DMS114 treated with DMSO at 0.1 percent for 48 hours (cell line): ENCODE measurements around the gene GRK2.

ENCODE experiments used
- DNase-seq: peaks from one replicate; lab custom pipeline; 2025; ENCODE audit not compliant: unreplicated experiment; lab: John Stamatoyannopoulos, UW

The GRK2 gene

GRCh38 chr11:67269401-67270255, 3.4 kb downstream of the GRK2 start:
- no peak for DNase-seq

- no peak for DNase-seq
These were observed 4.3 kb downstream of the GRK2 start for GRCh38 chr11:67270256-67271204.

GRCh38 chr11:67271205-67271540, 4.9 kb downstream of the GRK2 start:
- DNase-seq: no peak

- no peak for DNase-seq
These were observed 5.4 kb downstream of the GRK2 start for GRCh38 chr11:67271541-67272284.

GRCh38 chr11:67272327-67273259, 6.3 kb downstream of the GRK2 start:
- no peak for DNase-seq

GRCh38 chr11:67273260-67273990, 7.2 kb downstream of the GRK2 start:
- DNase-seq: no peak

- DNase-seq: no peak
These were observed 8.7 kb downstream of the GRK2 start for GRCh38 chr11:67274768-67275605.

- no peak for DNase-seq
These were observed 9.5 kb downstream of the GRK2 start for GRCh38 chr11:67275606-67276409.

- no peak for DNase-seq
These were observed 10.5 kb downstream of the GRK2 start for GRCh38 chr11:67276781-67277230.

- DNase-seq: no peak
These were observed 11.1 kb downstream of the GRK2 start for GRCh38 chr11:67277231-67277961.

- no peak for DNase-seq
These were observed 12.1 kb downstream of the GRK2 start for GRCh38 chr11:67278135-67278938.

GRCh38 chr11:67278939-67279588, 12.8 kb downstream of the GRK2 start:
- DNase-seq: no peak

- no peak for DNase-seq
These were observed 13.5 kb downstream of the GRK2 start for GRCh38 chr11:67279589-67280340.

- no peak for DNase-seq
These were observed 14.1 kb downstream of the GRK2 start for GRCh38 chr11:67280341-67280787.
